Activated CD4-positive, CD25-positive, alpha-beta regulatory T cell treated with anti-CD3 and anti-CD28 coated beads, Interleukin-2, amount 50 U/mL, for 16 hours (primary cell): ENCODE data around the gene LHFPL6.

Experiments used
- DNase-seq: peaks from one replicate; pipeline ENCODE4 v3.0.0-alpha.2; 2020; ENCODE audit warnings: low read depth, low spot score

The LHFPL6 gene

DNA sequence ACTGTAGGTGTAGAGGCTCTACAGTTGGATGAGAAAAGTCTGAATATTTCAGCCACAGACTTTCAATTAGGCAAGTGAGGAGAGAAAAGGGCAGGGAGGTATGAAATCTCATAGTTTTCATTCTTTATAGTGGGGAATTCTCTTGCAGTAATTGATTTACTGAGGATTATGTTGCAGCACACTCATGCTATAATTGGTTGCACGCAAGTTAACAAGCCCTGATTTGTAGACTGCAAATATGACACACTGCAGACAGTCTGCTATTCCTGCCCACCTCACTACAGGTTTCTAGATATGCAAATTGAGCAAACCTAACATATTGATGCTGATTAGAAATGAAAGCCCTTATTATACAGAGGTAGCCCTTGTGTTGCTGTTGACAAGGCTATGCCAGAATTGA lies 139.4 kb downstream of the LHFPL6 start:
- DNase-seq: no peak

DNA sequence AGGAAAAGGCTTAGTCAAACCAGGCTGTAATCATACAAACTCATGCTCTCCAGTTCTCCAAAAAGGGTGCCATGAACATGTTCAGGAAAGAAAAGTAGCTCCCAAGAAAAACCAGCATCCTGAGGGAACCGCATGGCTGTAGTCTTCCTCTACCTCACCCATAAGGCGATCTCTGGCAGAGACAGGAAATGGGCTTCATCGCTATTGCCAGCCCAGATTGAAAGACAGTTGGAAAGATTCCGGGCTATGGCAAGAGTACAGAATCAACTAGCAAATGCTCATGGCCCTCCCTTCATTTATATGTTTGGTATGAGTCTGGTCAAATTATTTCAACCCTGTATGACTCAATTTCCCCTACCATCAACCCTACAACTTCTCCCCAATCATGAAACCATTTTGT lies 140.1 kb downstream of the LHFPL6 start:
- no peak for DNase-seq

DNA sequence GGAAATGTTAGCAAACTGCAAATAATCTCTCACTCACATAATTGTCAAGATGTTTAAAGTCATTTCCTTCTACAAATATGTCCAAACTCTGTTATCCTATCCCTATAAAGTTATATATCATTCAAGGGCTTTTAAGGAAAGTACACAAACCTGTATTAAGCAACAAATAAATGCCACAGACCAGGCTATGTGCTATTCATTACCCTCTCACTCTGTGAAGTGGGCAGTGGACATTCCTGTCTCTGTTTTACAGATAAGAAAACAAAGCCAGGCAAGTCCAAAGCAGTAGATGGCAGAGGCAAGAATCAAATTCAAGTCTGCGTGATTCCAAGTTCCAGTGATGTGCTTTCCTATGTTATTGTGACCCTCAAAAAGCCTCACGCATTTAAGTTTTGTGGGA lies 140.6 kb downstream of the LHFPL6 start:
- no peak for DNase-seq

GRCh38 chr13:39461685-39462266 lies 141.2 kb downstream of the LHFPL6 start:
- no peak for DNase-seq

- DNase-seq: no peak
Measured at GRCh38 chr13:39457274-39457673, 145.7 kb downstream of the LHFPL6 start.

DNA sequence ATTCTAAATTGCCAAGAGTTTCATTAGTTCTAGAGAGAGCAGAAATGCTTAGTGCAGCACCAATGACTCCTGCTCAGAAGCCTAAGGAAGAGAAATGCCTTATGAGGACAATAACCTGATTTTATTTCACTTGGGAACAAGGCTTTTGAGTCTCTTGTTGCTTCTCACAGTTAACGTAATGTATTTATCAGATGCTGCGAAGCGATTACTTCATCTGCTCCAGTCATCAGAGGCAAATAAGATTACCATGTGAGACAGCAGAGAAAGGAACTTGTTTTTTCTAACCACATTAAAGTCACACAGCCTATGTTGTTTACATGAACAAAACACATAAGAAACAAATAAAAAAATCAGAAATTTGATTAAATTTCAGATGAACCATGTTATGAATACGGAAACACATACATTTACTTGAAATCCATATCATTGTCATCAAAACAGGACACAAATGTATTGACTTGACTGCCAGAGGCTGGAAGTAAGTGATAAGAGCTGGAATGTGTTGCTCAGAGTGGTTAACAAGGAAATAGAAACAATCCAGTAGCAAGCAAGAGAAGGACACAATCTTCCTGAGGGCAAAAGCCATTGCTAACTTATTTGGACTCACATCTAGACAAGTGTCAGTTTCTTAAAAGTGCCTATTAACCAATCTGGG lies 147.3 kb downstream of the LHFPL6 start:
- no peak for DNase-seq

- DNase-seq: no peak
Measured at GRCh38 chr13:39452834-39453233, 150.2 kb downstream of the LHFPL6 start.

GRCh38 chr13:39452417-39452816 lies 150.6 kb downstream of the LHFPL6 start:
- no peak for DNase-seq

DNA sequence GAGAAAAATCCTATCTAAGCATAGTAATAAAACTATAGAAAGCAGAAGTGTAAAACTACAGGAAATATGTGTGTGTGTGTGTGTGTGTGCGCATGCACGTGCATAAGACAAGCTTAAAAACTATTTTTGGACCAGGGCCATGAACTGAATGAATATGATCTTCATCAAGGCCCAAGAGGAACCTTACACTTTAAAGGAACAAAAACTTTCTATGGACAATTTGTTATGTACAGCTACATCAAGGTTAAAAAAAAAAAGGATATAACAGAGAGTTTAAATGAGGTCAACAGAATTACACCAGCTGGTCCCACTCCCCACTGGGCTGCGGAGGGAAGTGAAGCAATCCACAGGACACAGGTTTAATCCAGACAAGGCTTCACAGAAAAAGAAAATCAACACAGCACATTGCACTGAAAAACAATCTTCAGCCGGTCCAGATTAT lies 151.1 kb downstream of the LHFPL6 start:
- DNase-seq: no peak

DNA sequence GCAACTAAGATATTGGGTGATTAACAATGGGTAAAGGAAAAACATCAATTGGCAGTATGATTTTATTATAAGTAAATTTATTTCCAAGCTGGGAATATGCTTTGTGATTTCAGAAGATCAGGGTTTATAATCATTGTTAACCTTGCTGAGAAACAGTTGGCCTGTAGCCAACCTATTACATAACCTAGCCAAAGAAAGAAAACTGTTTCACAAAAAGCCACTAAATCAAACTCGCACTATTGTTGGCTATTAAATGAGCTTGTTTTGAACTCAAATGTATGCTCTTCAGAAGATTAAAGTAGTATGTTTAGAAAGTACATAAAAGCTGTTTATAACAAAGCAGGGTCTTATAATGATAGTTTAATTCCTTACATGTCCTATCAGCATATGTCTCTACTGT lies 151.7 kb downstream of the LHFPL6 start:
- no peak for DNase-seq

GRCh38 chr13:39450176-39450575 lies 152.8 kb downstream of the LHFPL6 start:
- no peak for DNase-seq

DNA sequence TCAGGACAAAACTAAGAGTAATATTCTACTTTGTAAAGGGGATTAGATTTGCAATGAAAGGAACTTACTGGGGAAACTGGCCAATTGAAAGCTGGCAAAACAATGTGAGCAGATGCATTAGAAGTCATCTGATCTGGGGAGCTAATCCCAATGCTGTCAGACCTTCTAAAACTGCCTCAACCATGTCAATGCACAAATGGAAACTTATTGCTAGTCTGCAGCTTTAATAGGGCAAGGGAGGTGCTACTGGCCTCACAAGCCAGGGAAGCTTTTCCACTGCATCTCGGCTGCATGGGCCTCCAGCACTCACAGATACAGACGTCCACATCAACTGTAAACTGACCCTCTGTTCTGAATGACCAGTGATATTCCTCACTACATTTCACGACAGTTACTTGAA lies 154.2 kb downstream of the LHFPL6 start:
- no peak for DNase-seq

GRCh38 chr13:39446865-39447264 lies 156.1 kb downstream of the LHFPL6 start:
- no peak for DNase-seq

GRCh38 chr13:39444866-39445265 lies 158.1 kb downstream of the LHFPL6 start:
- no peak for DNase-seq

- no peak for DNase-seq
Measured at GRCh38 chr13:39433651-39434050, 169.3 kb downstream of the LHFPL6 start.

DNA sequence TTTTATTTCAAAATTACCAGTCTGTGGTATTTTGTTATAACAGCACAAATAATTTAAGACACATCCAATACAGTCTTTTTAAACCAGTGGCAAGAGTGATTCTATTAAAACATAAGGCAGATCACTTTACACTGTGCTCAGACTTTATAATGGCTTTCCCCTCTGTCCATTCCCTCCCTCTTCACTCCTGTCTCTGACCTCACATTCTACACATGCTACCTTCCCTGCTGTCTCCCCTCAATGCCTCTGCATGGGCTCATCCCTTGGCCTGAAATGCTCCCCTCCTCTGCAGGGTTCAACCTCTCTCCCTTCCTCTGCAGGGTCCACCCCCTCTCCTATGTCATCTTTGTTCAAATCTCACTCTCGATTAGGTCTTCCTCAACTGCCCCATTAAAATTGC lies 170.8 kb downstream of the LHFPL6 start:
- DNase-seq: no peak

GRCh38 chr13:39422845-39423565 lies 180.0 kb downstream of the LHFPL6 start:
- no peak for DNase-seq

GRCh38 chr13:39419876-39420275 lies 183.1 kb downstream of the LHFPL6 start:
- DNase-seq: no peak

- DNase-seq: no peak
Measured at GRCh38 chr13:39419068-39419467, 183.9 kb downstream of the LHFPL6 start.

DNA sequence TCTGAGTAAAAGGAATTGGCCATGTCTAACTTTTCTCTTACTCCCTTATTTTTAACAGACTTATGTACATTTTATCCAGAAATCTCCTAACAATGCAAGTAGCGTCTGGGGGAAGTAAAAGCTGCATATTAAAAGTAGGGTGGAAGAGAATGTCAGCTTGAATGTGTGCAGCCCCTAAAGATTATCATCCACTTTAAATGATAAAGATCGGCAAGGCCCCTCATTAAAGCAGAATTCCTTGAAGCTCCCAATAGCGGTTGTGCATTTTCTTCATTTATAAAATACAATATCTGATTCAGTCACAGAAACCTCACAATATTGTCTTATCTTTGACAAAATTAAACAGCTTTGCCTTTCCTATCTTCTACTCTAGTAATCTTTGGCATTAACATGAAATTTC lies 184.6 kb downstream of the LHFPL6 start:
- no peak for DNase-seq

DNA sequence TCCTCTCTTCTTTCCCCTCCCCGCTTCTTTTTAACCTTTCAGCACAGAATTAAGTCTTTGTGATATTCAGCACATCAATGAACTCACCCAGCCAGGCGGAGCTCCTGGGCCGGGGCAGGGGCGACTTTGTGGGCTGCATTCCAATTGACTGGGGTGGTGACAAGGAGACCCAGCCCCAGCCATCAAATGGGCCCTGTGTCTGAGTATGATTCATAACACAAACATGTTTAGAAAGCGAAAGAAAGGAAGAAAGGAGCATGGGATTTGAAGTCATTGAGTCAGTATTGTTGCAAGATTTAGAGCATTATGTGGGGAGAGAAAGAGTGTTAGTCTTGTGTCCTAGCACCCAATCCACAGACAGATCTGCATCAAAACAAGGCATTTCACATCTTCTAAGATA lies 185.3 kb downstream of the LHFPL6 start:
- no peak for DNase-seq

GRCh38 chr13:39417131-39417530 lies 185.9 kb downstream of the LHFPL6 start:
- DNase-seq: no peak
